ENCODE data around the gene MRTFB. TPM values are rescaled to one million over a fixed set of nuclear protein-coding genes. Genes with fewer than 3 reads are reported as not detected.

Gene MRTFB
- total RNA-seq, 1 donor from 2014 or later = 20.9 TPM

- Mint-ChIP-seq H3K27ac (no peak overlapping the region), H3K36me3 (ENCODE audit: low read depth) (peaks cover 29% of the 10 kb centered on the region), H3K9me3 (no peaks in the 10 kb centered on the region), H3K4me1 (peaks cover 10% of the 10 kb centered on the region), H3K27me3 (no peaks in the 10 kb centered on the region), H3K4me3 (no peak overlapping the region)
- CTCF ChIA-PET = no interaction called here
- intact Hi-C loops (cut with micrococcal nuclease) = no loop called here
- ATAC-seq (ENCODE audit: low read depth) = no peak
- POLR2A ChIA-PET = no interaction called here
- no peak for TF ChIP-seq CTCF (IDR thresholded peaks at IDR 0.05)
- no peak for DNase-seq
Observed at GRCh38 chr16:14139872-14140271, 68.8 kb downstream of the MRTFB start.

- Mint-ChIP-seq H3K4me3 (no peak overlapping the region), H3K36me3 (ENCODE audit: low read depth) (peaks cover 31% of the 10 kb centered on the region)
- intact Hi-C loops (cut with micrococcal nuclease) = no loop called here
Observed at GRCh38 chr16:14140923-14141322, 69.8 kb downstream of the MRTFB start.

DNA sequence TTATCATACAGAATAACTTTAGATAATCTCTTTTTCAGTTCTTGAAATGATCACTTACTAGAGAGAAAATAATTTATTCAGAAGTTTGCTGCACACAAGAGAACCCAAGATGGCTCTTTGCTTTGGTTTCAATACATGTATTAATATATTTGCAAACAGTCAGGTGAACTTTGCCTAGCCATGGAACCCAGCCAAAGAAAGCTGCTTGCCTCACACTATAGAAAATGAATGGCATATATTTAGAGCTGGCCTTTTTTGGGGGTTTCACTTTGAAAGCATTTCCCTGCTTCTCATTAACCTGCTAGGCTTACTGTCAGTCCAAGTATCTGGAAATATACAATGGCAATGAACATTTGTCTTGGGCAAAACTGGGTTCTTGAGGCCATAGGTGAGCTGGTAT, 75.3 kb downstream of the MRTFB start:
- CTCF ChIA-PET = interaction anchor here (0.6 kb wide), 1 partner anchor 275 kb away, joined by 3 read pairs; no protein-coding TSS in a partner anchor
- Mint-ChIP-seq H3K9me3 (no peaks in the 10 kb centered on the region), H3K27ac (no peak overlapping the region)

More at GRCh38 chr16:14140923-14141322, 69.8 kb downstream of the MRTFB start:
- Mint-ChIP-seq H3K9me3 (no peaks in the 10 kb centered on the region), H3K27ac (no peak overlapping the region), H3K4me1 (peaks cover 10% of the 10 kb centered on the region), H3K27me3 (no peaks in the 10 kb centered on the region)
- ATAC-seq (ENCODE audit: low read depth) (no peak), DNase-seq (no peak)
- POLR2A ChIA-PET = no interaction called here
- CTCF ChIA-PET = no interaction called here
- TF ChIP-seq CTCF (IDR thresholded peaks at IDR 0.05) = no peak

GRCh38 chr16:14148016-14148415, 76.9 kb downstream of the MRTFB start:
- no peak for TF ChIP-seq CTCF (IDR thresholded peaks at IDR 0.05)
- ATAC-seq (ENCODE audit: low read depth) (no peak), DNase-seq (no peak)
- intact Hi-C loops (cut with micrococcal nuclease) = no loop called here
- Mint-ChIP-seq H3K4me3 (no peak overlapping the region), H3K9me3 (no peaks in the 10 kb centered on the region), H3K27ac (no peak overlapping the region), H3K36me3 (ENCODE audit: low read depth) (peaks cover 13% of the 10 kb centered on the region), H3K27me3 (no peaks in the 10 kb centered on the region), H3K4me1 (no peaks in the 10 kb centered on the region)
- ChIA-PET POLR2A (no interaction called here), CTCF (no interaction called here)

More for the DNA sequence above, 75.3 kb downstream of the MRTFB start:
- POLR2A ChIA-PET = no interaction called here
- intact Hi-C loops (cut with micrococcal nuclease) = no loop called here
- no peaks in the 10 kb centered on the region for H3K27me3 Mint-ChIP-seq
- DNase-seq = no peak
- no peak for TF ChIP-seq CTCF (IDR thresholded peaks at IDR 0.05)
- no peak for ATAC-seq (ENCODE audit: low read depth)
- H3K4me3 Mint-ChIP-seq = no peak overlapping the region
- no peaks in the 10 kb centered on the region for H3K4me1 Mint-ChIP-seq
- H3K36me3 Mint-ChIP-seq (ENCODE audit: low read depth) = peaks cover 20% of the 10 kb centered on the region

DNA sequence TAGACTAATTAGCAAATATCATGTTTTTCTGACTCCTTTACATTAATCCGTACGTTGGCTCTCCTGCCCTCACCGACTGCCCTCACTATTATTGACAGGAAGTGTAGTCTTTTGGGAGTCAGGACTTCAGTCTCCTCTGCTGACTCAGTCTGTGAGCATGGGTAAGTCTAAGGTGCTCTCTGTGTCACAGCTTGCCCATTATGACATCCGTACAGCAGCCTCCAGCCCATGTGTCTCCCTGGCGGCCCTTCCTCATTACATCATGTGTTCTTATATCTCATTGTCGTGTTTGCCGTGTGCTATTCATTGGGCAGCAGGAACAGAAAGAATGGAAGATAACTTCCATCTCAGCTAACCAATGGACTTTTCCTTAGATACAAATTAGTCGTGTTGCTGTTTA, 77.5 kb downstream of the MRTFB start:
- TF ChIP-seq CTCF (IDR thresholded peaks at IDR 0.05) = no peak
- intact Hi-C loops (cut with micrococcal nuclease) = no loop called here
- peaks cover 11% of the 10 kb centered on the region for H3K36me3 Mint-ChIP-seq (ENCODE audit: low read depth)
- ATAC-seq (ENCODE audit: low read depth) = no peak
- POLR2A ChIA-PET = no interaction called here
- DNase-seq = no peak
- H3K4me1 Mint-ChIP-seq = no peaks in the 10 kb centered on the region
- H3K4me3 Mint-ChIP-seq = no peak overlapping the region
- H3K27me3 Mint-ChIP-seq = no peaks in the 10 kb centered on the region
- no peaks in the 10 kb centered on the region for H3K9me3 Mint-ChIP-seq
- CTCF ChIA-PET = no interaction called here
- no peak overlapping the region for H3K27ac Mint-ChIP-seq

Measured in activated B cell treated with CpG ODN at 0.5 μM for 24 hours (primary cell).